Mucosa of descending colon (tissue), 3 donors: Measurements from ENCODE around the gene ARHGEF28. TPM values are rescaled to one million over a fixed set of nuclear protein-coding genes. Genes with fewer than 3 reads are reported as not detected.

Experiments used
- ATAC-seq: fragments of 200-7000 bp; cut with Tn5 transposase; one replicate; pipeline ENCODE4 v1.9.1; 2020; ENCODE audit warnings: mild to moderate bottlenecking, moderate library complexity
- DNase-seq, 3 donors: peaks; one replicate each; pipeline ENCODE4 v3.0.0-alpha.2; 2020
- H3K36me3 ChIP-seq: fragments of 200-600 bp; one replicate; pipeline ENCODE4 v1.8.0; 2021; ENCODE audit warnings: low read depth, mild to moderate bottlenecking
- H3K4me1 ChIP-seq: fragments of 200-600 bp; one replicate; pipeline ENCODE4 v1.8.0; 2021; ENCODE audit warnings: low read depth, mild to moderate bottlenecking
- H3K4me3 ChIP-seq: fragments of 200-600 bp; one replicate; pipeline ENCODE4 v1.8.0; 2021; ENCODE audit warnings: mild to moderate bottlenecking
- H3K9me3 ChIP-seq: fragments of 200-600 bp; one replicate; pipeline ENCODE4 v1.8.0; 2021; ENCODE audit warnings: mild to moderate bottlenecking
- intact Hi-C, 2 donors: fragments of 100-400 bp; cut with DNase I in 1 of 2; cut with micrococcal nuclease in 1 of 2; formaldehyde crosslinking; loops; one replicate each; pipeline versions ENCODE4 v1.11.0 to v1.11.1; 2022; cut with DNase I, micrococcal nuclease
- total RNA-seq, 3 donors: library from RNA; stranded (reverse); fragmentation: NEBNext Ultra II Directional in 2 of 3; extraction: Animal tissue kit (Norgen Biotek cat#: 25700) in 2 of 3; gene quantifications; one replicate each; pipeline versions ENCODE4 v1.2.1 to v1.2.4, GENCODE V29; 2021 to 2023
- TF ChIP-seq, protein P1 (sequence below): fragments of 200-600 bp; IDR thresholded peaks from one replicate; pipeline ENCODE4 v1.8.0; 2022; ENCODE audit warnings: antibody characterized with exemption, mild to moderate bottlenecking
- donor health status: DM: no; HTN: no; CAD: no; lungs with moderate emphysema.
- donor health status: DM: no; HTN: no; CAD: no.
- donor health status: DM: no; HTN: yes; CAD: no.

ARHGEF28 gene
- total RNA-seq, 3 donors from 2014 or later = 5.4 to 21.7 (median 11.6) TPM

GRCh38 chr5:73948720-73949119, 322.7 kb downstream of the ARHGEF28 start:
- Histone ChIP-seq H3K4me1 (no peaks in the 10 kb centered on the region), H3K36me3 (no peaks in the 10 kb centered on the region), H3K4me3 (no peak overlapping the region), H3K9me3 (no peaks in the 10 kb centered on the region)
- intact Hi-C loops = no loop called here
- DNase-seq (no peak), ATAC-seq (no peak)
- TF ChIP-seq, protein P1, sequence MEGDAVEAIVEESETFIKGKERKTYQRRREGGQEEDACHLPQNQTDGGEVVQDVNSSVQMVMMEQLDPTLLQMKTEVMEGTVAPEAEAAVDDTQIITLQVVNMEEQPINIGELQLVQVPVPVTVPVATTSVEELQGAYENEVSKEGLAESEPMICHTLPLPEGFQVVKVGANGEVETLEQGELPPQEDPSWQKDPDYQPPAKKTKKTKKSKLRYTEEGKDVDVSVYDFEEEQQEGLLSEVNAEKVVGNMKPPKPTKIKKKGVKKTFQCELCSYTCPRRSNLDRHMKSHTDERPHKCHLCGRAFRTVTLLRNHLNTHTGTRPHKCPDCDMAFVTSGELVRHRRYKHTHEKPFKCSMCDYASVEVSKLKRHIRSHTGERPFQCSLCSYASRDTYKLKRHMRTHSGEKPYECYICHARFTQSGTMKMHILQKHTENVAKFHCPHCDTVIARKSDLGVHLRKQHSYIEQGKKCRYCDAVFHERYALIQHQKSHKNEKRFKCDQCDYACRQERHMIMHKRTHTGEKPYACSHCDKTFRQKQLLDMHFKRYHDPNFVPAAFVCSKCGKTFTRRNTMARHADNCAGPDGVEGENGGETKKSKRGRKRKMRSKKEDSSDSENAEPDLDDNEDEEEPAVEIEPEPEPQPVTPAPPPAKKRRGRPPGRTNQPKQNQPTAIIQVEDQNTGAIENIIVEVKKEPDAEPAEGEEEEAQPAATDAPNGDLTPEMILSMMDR = no peak

DNA sequence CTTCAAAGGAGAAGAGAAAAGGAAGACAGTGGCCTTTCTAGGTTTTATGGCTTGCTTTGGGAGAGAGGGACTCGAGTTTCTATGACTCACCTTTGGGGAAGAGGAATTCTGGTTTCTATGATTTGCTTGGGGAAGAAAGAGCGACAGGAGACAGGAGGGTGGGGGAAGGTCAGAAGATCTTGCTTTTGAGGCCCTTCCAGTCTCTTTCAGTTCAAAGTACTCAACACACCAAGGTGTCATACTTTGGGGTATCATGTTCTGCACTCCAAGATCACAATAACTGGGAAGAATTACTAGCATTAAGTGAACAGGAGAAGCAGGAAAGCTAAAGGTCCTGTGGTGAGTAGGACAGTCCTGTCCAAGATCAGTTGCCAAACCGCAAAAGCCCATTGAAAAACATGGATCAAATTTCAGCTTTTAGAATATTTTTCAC, 324.5 kb downstream of the ARHGEF28 start:
- intact Hi-C loops = no loop called here
- no peaks in the 10 kb centered on the region for H3K9me3 ChIP-seq
- H3K36me3 ChIP-seq = no peaks in the 10 kb centered on the region
- no peaks in the 10 kb centered on the region for H3K4me1 ChIP-seq
- no peak for DNase-seq
- no peak overlapping the region for H3K4me3 ChIP-seq
- TF ChIP-seq, protein P1 = no peak
- no peak for ATAC-seq

- Histone ChIP-seq H3K36me3 (no peaks in the 10 kb centered on the region), H3K4me3 (no peak overlapping the region), H3K9me3 (no peaks in the 10 kb centered on the region), H3K4me1 (no peaks in the 10 kb centered on the region)
- TF ChIP-seq, protein P1 = no peak
- ATAC-seq = no peak
- no peak for DNase-seq
- intact Hi-C loops = no loop called here
Observed at GRCh38 chr5:73950912-73951430, 325.0 kb downstream of the ARHGEF28 start.

DNA sequence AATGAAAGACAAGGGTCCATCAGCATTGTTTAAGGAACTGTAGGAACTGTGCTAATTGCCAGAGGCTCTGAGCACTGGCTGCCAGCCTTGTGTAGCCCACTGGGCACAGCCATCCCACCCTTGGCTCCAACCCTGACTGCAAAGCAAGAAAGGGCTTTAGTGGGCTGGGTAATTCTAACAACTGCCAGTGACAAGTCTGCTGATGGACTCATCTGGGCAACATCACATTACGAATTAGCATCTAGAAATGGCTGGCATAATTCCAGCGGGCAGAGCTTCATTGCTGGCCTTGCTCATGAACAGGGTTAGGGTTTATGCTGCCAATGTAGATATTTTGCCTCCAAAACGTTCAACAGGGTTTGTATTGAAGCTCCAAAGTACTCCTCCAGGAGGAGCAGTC, 326.9 kb downstream of the ARHGEF28 start:
- ATAC-seq = no peak
- TF ChIP-seq, protein P1 = no peak
- Histone ChIP-seq H3K4me1 (no peaks in the 10 kb centered on the region), H3K4me3 (no peak overlapping the region), H3K36me3 (no peaks in the 10 kb centered on the region), H3K9me3 (no peaks in the 10 kb centered on the region)
- no peak for DNase-seq
- intact Hi-C loops = no loop called here

- no peaks in the 10 kb centered on the region for H3K9me3 ChIP-seq
- intact Hi-C loops = no loop called here
- H3K4me1 ChIP-seq = no peaks in the 10 kb centered on the region
- H3K36me3 ChIP-seq = no peaks in the 10 kb centered on the region
- no peak for ATAC-seq
- DNase-seq = no peak
- no peak overlapping the region for H3K4me3 ChIP-seq
- TF ChIP-seq, protein P1 = no peak
Observed at GRCh38 chr5:73954381-73954780, 328.4 kb downstream of the ARHGEF28 start.
